OCI-LY3 (cell line): Measurements from ENCODE around the gene SLC25A24.

Source experiments
- H2AFZ ChIP-seq: fragments of 200-600, 300-600 bp; shearing (Covaris generic); 2 replicates; pipeline ENCODE4 v1.6.0; 2014; ENCODE audit warnings: antibody characterized with exemption, low read depth, low read length
- H3K27ac ChIP-seq: fragments of 200-600, 300-600 bp; sonication (generic); 2 replicates; pipeline ENCODE4 v1.5.1; 2014; ENCODE audit warnings: mild to moderate bottlenecking, low read length, moderate library complexity, mixed read lengths
- H3K27me3 ChIP-seq: fragments of 200-600, 300-600 bp; sonication (generic); 2 replicates; pipeline ENCODE4 v1.6.1; 2014; ENCODE audit warnings: low read depth, low read length, mixed read lengths
- H3K36me3 ChIP-seq: fragments of 200-600, 300-600 bp; sonication (generic); replicated peaks from 2 replicates; pipeline ENCODE3; 2014; ENCODE audit warnings: low read depth, low read length, mixed read lengths
- H3K4me1 ChIP-seq: fragments of 300-600, 200-600 bp; sonication (generic); 2 replicates; pipeline ENCODE4 v1.6.1; 2014; ENCODE audit warnings: low read length, mixed read lengths
- H3K4me2 ChIP-seq: fragments of 200-600, 300-600 bp; sonication (generic); 2 replicates; pipeline ENCODE4 v1.6.1; 2014; ENCODE audit warnings: low read length, mixed read lengths
- H3K4me3 ChIP-seq: fragments of 300-600, 200-600 bp; sonication (generic); 2 replicates; pipeline ENCODE4 v1.5.1; 2014; ENCODE audit warnings: antibody characterized with exemption, mild to moderate bottlenecking, low read length, moderate library complexity
- H3K79me2 ChIP-seq: fragments of 300-600, 200-600 bp; shearing (Covaris generic); 2 replicates; pipeline ENCODE4 v1.6.1; 2014; ENCODE audit warnings: mild to moderate bottlenecking, low read length, mixed read lengths
- H3K9ac ChIP-seq: fragments of 300-600, 200-600 bp; shearing (Covaris generic); 2 replicates; pipeline ENCODE4 v1.6.0; 2014; ENCODE audit warnings: mild to moderate bottlenecking, low read length, moderate library complexity
- H3K9me3 ChIP-seq: fragments of 200-600, 300-600 bp; shearing (Covaris generic); 2 replicates; pipeline ENCODE4 v1.6.1; 2014; ENCODE audit warnings: low read length, mixed read lengths; ENCODE audit not compliant: insufficient read depth
- H4K20me1 ChIP-seq: fragments of 200-600, 300-600 bp; sonication (generic); 2 replicates; pipeline ENCODE4 v1.6.1; 2016; ENCODE audit warnings: low read length, mixed read lengths; ENCODE audit not compliant: insufficient read depth
- EZH2phosphoT487 ChIP-seq: fragments of 200-600 bp; shearing (Covaris generic); IDR thresholded peaks from 2 replicates; pipeline ENCODE4 v1.6.1; 2018; ENCODE audit warnings: antibody characterized with exemption, mixed run types, low read depth
- TF ChIP-seq, protein P1 (sequence below): fragments of 200-600, 300-600 bp; sonication (generic); IDR thresholded peaks from 2 replicates; pipeline ENCODE4 v1.5.1; 2014; ENCODE audit warnings: antibody characterized with exemption, low read length, low read depth

The SLC25A24 gene

GRCh38 chr1:108130794-108131193 lies 69.3 kb downstream of the SLC25A24 start:
- Histone ChIP-seq H2AFZ (no peak overlapping the region), H3K27me3 (no peaks in the 10 kb centered on the region), H3K4me3 (no peak overlapping the region), H3K36me3 (no peaks in the 10 kb centered on the region), H3K9me3 (no peaks in the 10 kb centered on the region), H3K27ac (no peak overlapping the region), H3K4me2 (no peak overlapping the region), H4K20me1 (no peaks in the 10 kb centered on the region), H3K4me1 (peaks cover 7% of the 10 kb centered on the region), H3K9ac (no peak overlapping the region), H3K79me2 (no peaks in the 10 kb centered on the region)
- TF ChIP-seq, protein P1, sequence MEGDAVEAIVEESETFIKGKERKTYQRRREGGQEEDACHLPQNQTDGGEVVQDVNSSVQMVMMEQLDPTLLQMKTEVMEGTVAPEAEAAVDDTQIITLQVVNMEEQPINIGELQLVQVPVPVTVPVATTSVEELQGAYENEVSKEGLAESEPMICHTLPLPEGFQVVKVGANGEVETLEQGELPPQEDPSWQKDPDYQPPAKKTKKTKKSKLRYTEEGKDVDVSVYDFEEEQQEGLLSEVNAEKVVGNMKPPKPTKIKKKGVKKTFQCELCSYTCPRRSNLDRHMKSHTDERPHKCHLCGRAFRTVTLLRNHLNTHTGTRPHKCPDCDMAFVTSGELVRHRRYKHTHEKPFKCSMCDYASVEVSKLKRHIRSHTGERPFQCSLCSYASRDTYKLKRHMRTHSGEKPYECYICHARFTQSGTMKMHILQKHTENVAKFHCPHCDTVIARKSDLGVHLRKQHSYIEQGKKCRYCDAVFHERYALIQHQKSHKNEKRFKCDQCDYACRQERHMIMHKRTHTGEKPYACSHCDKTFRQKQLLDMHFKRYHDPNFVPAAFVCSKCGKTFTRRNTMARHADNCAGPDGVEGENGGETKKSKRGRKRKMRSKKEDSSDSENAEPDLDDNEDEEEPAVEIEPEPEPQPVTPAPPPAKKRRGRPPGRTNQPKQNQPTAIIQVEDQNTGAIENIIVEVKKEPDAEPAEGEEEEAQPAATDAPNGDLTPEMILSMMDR, result no peak
- no peak for TF ChIP-seq EZH2phosphoT487

- Histone ChIP-seq H3K27me3 (no peaks in the 10 kb centered on the region), H3K36me3 (no peaks in the 10 kb centered on the region), H4K20me1 (no peaks in the 10 kb centered on the region), H3K9me3 (no peaks in the 10 kb centered on the region), H3K4me2 (no peak overlapping the region), H3K9ac (no peak overlapping the region), H3K4me3 (no peak overlapping the region), H2AFZ (no peak overlapping the region), H3K79me2 (no peaks in the 10 kb centered on the region), H3K27ac (no peak overlapping the region), H3K4me1 (peaks cover 7% of the 10 kb centered on the region)
- TF ChIP-seq, protein P1, result no peak
- no peak for TF ChIP-seq EZH2phosphoT487
Measured at GRCh38 chr1:108129999-108130398, 70.1 kb downstream of the SLC25A24 start.

GRCh38 chr1:108125312-108126138 lies 74.6 kb downstream of the SLC25A24 start:
- H3K27ac ChIP-seq, result no peak overlapping the region
- no peak overlapping the region for H3K4me3 ChIP-seq
- H3K36me3 ChIP-seq, result no peaks in the 10 kb centered on the region
- H3K27me3 ChIP-seq, result no peaks in the 10 kb centered on the region
- H3K9me3 ChIP-seq, result no peaks in the 10 kb centered on the region
- peaks cover 2% of the 10 kb centered on the region for H3K4me1 ChIP-seq
- no peak overlapping the region for H3K4me2 ChIP-seq
- H2AFZ ChIP-seq, result no peak overlapping the region
- TF ChIP-seq EZH2phosphoT487, result no peak
- TF ChIP-seq, protein P1, result peak; percentile 72
- H4K20me1 ChIP-seq, result no peaks in the 10 kb centered on the region
- no peak overlapping the region for H3K9ac ChIP-seq
- H3K79me2 ChIP-seq, result no peaks in the 10 kb centered on the region

DNA sequence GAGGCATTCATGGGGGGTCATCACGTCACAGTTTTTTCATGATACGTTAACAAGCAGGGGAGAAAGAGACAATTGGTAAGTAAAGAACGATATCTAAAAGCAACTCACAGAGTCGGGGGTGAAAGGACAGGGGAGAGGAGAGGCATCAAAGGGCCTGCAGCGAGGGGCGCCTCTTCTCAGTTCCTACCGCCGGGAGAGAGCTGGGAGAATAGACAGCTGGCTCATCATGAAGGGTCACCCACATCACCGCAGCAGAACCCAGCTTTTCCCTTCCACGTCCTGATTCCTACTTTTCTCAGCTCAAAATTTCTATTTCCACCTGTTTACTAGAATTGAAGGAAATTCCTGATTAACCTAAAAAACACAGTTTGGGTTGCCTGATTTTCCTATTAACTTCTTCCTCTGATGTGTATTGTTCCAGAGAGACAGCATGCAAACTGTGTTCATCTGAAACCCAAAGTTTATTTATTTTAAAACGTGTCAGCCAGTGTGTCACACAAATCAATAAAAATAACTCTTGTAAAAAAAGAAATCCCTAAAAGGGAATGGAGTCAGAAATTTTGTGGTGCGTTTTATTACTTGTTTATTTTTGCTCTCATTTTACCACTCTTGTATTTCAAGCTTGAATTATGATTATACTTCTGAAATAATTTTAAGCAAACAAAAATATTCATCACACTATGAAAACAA lies 75.4 kb downstream of the SLC25A24 start:
- no peaks in the 10 kb centered on the region for H4K20me1 ChIP-seq
- H3K4me2 ChIP-seq, result no peak overlapping the region
- no peaks in the 10 kb centered on the region for H3K4me1 ChIP-seq
- no peaks in the 10 kb centered on the region for H3K9me3 ChIP-seq
- H3K27me3 ChIP-seq, result 0 out of 2 replicates have a peak, but pooled peaks cover 4% of the 10 kb centered on the region
- TF ChIP-seq EZH2phosphoT487, result no peak
- TF ChIP-seq, protein P1, result no peak
- no peak overlapping the region for H3K27ac ChIP-seq
- no peak overlapping the region for H3K4me3 ChIP-seq
- H3K9ac ChIP-seq, result no peak overlapping the region
- no peak overlapping the region for H2AFZ ChIP-seq
- no peaks in the 10 kb centered on the region for H3K79me2 ChIP-seq
- H3K36me3 ChIP-seq, result no peaks in the 10 kb centered on the region
